AG10803 (cell line): ENCODE results near the gene ATP8B3.
A peak's percentile ranks its signal among the peaks of the same experiment; 100 is the strongest.

Source experiments
- DNase-seq: peaks from one replicate; pipeline ENCODE4 v3.0.0; 2010; ENCODE audit warnings: low read depth
- H3K4me3 ChIP-seq: 2 replicates; pipeline ENCODE4 v1.5.1; 2011; ENCODE audit warnings: mild to moderate bottlenecking, low read length, control low read depth
- CTCF ChIP-seq: conservative IDR thresholded peaks from 2 replicates; pipeline ENCODE4 v1.5.1; 2011; ENCODE audit warnings: mild to moderate bottlenecking, low read length, control low read depth, inconsistent platforms

ATP8B3 gene

GRCh38 chr19:1825909-1826556 is 14.0 kb upstream of the ATP8B3 start:
- H3K4me3 ChIP-seq = no peak overlapping the region
- peak; percentile 75 for TF ChIP-seq CTCF
- peak; percentile 52 for DNase-seq

- no peak for DNase-seq
- H3K4me3 ChIP-seq = no peak overlapping the region
- no peak for TF ChIP-seq CTCF
These were observed 12.2 kb upstream of the ATP8B3 start for GRCh38 chr19:1824252-1824622.

- no peak for DNase-seq
- no peak overlapping the region for H3K4me3 ChIP-seq
- TF ChIP-seq CTCF = no peak
These were observed 11.6 kb upstream of the ATP8B3 start for GRCh38 chr19:1823539-1824251.

GRCh38 chr19:1823020-1823419 is 10.9 kb upstream of the ATP8B3 start:
- no peak overlapping the region for H3K4me3 ChIP-seq
- DNase-seq = no peak
- no peak for TF ChIP-seq CTCF

GRCh38 chr19:1822210-1822609 is 10.1 kb upstream of the ATP8B3 start:
- no peak overlapping the region for H3K4me3 ChIP-seq
- no peak for TF ChIP-seq CTCF
- no peak for DNase-seq

GRCh38 chr19:1819341-1820255 is 7.5 kb upstream of the ATP8B3 start:
- no peak overlapping the region for H3K4me3 ChIP-seq
- TF ChIP-seq CTCF = no peak
- DNase-seq = no peak
